K562 (cell line): ENCODE results near the gene CYB5R3. TPM values are rescaled to one million over a fixed set of nuclear protein-coding genes. Genes with fewer than 3 reads are reported as not detected.

Experiments
- ARID2 ChIP-seq: fragments of 450-650 bp; IDR thresholded peaks from 2 replicates; pipeline ENCODE4 v1.6.1; 2017; ENCODE audit warnings: antibody characterized with exemption, mild to moderate bottlenecking
- C11orf30 ChIP-seq: fragments of 450-650 bp; IDR thresholded peaks from 2 replicates; pipeline ENCODE4 v1.6.1; 2016; ENCODE audit warnings: low read depth, mild to moderate bottlenecking
- GTF2F1 ChIP-seq: IDR thresholded peaks from 2 replicates; pipeline ENCODE4 v1.6.1; 2011; ENCODE audit warnings: low read depth, low read length, improper control_type of control experiment
- OTX1 ChIP-seq: fragments of 450-650 bp; formaldehyde crosslinking; IDR thresholded peaks from 2 replicates; pipeline ENCODE4 v1.4.0; 2022; ENCODE audit warnings: mild to moderate bottlenecking
- PHF8 ChIP-seq: fragments of 200-600 bp; sonication (generic); IDR thresholded peaks from 2 replicates; pipeline ENCODE4 v1.6.1; 2012; ENCODE audit warnings: mixed run types, mild to moderate bottlenecking, inconsistent platforms, low read length, moderate library complexity, borderline replicate concordance
- RBM22 ChIP-seq: fragments of 200-400 bp; formaldehyde crosslinking; IDR thresholded peaks from 2 replicates; pipeline ENCODE4 v1.6.1; 2018; ENCODE audit warnings: low read length, low read depth; ENCODE audit not compliant: poor library complexity, severe bottlenecking
- ZNF263 ChIP-seq: sonication (generic); formaldehyde crosslinking; IDR thresholded peaks from 2 replicates; pipeline ENCODE4 v1.8.0; 2022; ENCODE audit warnings: mild to moderate bottlenecking, missing genetic modification reagents, borderline replicate concordance
- ZNF436 ChIP-seq: fragments of 250-450, 450-650 bp; sonication (Bioruptor Pico); formaldehyde crosslinking; IDR thresholded peaks from 2 replicates; pipeline ENCODE4 v1.7.0; 2020; ENCODE audit warnings: mild to moderate bottlenecking
- polyA plus RNA-seq, 8 experiments: library from polyadenylated mRNA; depleted of rRNA in 4 of 8; stranded (reverse) in 5 of 8; unstranded in 3 of 8; fragments of >200 nt; fragmentation: Nextera tagmentation in 2 of 8; fragmentation: Illumina TruSeq in 1 of 8; extraction: Ambion mirVana in 2 of 8; extraction: Trizol in 1 of 8; gene quantifications; 2 replicates each; pipeline versions ENCODE4 v1.2.1 to v1.2.3, GENCODE V29; 2011 to 2014; ENCODE audit warnings: inconsistent platforms in 1 of 8, missing spikeins in 1 of 8
- total RNA-seq, 7 experiments: library from RNA; depleted of rRNA in 6 of 7; stranded (reverse); fragments of >200 nt in 6 of 7; fragmentation: Illumina TruSeq in 2 of 7; extraction: Trizol in 2 of 7; gene quantifications; 2 replicates each; pipeline versions ENCODE4 v1.2.1 to v1.2.3, GENCODE V29; 2011 to 2021; ENCODE audit warnings: low replicate concordance in 1 of 7
- TF ChIP-seq, protein P1 (sequence below): fragments of 250-450 bp; sonication (Bioruptor Pico); IDR thresholded peaks from 2 replicates; pipeline ENCODE4 v1.4.0; 2020; ENCODE audit warnings: mild to moderate bottlenecking, moderate library complexity, borderline replicate concordance
- TF ChIP-seq, protein P2 (sequence below): conservative IDR thresholded peaks from 2 replicates; pipeline ENCODE4 v1.6.1; 2011; ENCODE audit warnings: low read depth, mild to moderate bottlenecking, low read length; ENCODE audit not compliant: control insufficient read depth
- TF ChIP-seq, protein P3 (sequence below): fragments of 450-650 bp; IDR thresholded peaks from 2 replicates; pipeline ENCODE4 v1.6.1; 2016; ENCODE audit warnings: mild to moderate bottlenecking, moderate library complexity

The CYB5R3 gene
- total and polyA plus RNA-seq, 9 of the 15 experiments (the other 6 are each of a cell fraction or from before 2014, with no cell fraction given): 1.4 to 66.8 (median 23.4) TPM

DNA sequence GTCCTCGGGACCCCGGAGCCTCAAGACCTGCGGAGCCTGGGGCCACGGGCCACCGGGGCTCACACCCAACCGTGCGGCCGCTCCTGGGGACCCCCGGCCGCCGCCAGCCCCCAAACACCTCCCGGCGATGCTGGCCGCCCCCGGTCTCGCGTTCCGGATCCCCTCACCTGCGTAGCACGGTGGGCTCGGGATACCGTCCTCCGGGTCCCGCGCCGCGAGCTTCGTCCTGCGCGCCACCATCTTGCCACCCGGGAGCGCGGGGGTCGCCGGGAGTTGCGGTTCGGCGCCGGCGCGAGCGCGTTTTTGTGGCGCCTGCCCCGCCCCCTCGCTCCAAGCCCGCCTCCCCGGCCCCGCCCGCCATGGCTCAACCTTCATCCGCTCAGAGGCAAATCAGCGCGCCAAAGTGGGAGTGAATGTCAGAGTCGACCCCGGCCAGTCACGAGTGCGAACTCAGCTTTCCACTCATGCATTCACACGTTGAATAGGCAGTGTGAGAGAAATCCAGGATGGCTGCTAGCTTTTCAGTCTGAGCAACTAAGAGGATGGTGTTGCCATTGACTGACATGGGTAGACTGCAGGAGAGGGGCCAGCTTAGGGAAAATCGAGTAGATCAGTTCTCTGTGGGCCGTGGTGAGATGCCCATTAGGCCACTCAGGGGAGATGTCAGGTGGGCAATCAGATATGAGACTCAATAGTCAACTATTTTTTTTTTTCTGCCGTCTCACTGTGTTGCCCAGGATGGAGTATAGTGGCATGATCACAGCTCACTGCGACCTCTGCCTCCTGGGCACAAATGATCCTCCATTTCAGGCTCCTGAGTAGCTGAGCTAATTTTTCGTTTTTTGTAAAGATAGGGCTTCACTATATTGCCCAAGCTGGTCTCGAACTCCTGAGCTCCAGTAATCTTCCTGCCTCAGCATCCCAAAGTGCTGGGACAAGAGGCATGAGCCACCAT lies 67.2 kb downstream of the CYB5R3 start (continued):
- TF ChIP-seq C11orf30 (peak; percentile 78), OTX1 (no peak), ARID2 (no peak), GTF2F1 (no peak), ZNF436 (CRISPR knock-in tag) (no peak), PHF8 (peak; percentile 76; the same call in 1 of the 2 replicates), RBM22 (peak; percentile 50), ZNF263 (CRISPR knock-in tag) (no peak)
- TF ChIP-seq, protein P1, sequence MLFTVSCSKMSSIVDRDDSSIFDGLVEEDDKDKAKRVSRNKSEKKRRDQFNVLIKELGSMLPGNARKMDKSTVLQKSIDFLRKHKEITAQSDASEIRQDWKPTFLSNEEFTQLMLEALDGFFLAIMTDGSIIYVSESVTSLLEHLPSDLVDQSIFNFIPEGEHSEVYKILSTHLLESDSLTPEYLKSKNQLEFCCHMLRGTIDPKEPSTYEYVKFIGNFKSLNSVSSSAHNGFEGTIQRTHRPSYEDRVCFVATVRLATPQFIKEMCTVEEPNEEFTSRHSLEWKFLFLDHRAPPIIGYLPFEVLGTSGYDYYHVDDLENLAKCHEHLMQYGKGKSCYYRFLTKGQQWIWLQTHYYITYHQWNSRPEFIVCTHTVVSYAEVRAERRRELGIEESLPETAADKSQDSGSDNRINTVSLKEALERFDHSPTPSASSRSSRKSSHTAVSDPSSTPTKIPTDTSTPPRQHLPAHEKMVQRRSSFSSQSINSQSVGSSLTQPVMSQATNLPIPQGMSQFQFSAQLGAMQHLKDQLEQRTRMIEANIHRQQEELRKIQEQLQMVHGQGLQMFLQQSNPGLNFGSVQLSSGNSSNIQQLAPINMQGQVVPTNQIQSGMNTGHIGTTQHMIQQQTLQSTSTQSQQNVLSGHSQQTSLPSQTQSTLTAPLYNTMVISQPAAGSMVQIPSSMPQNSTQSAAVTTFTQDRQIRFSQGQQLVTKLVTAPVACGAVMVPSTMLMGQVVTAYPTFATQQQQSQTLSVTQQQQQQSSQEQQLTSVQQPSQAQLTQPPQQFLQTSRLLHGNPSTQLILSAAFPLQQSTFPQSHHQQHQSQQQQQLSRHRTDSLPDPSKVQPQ (CRISPR knock-in tag): no peak
- TF ChIP-seq, protein P2, sequence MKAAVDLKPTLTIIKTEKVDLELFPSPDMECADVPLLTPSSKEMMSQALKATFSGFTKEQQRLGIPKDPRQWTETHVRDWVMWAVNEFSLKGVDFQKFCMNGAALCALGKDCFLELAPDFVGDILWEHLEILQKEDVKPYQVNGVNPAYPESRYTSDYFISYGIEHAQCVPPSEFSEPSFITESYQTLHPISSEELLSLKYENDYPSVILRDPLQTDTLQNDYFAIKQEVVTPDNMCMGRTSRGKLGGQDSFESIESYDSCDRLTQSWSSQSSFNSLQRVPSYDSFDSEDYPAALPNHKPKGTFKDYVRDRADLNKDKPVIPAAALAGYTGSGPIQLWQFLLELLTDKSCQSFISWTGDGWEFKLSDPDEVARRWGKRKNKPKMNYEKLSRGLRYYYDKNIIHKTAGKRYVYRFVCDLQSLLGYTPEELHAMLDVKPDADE: peak; percentile 55; the same call in 1 of the 2 replicates
- TF ChIP-seq, protein P3, sequence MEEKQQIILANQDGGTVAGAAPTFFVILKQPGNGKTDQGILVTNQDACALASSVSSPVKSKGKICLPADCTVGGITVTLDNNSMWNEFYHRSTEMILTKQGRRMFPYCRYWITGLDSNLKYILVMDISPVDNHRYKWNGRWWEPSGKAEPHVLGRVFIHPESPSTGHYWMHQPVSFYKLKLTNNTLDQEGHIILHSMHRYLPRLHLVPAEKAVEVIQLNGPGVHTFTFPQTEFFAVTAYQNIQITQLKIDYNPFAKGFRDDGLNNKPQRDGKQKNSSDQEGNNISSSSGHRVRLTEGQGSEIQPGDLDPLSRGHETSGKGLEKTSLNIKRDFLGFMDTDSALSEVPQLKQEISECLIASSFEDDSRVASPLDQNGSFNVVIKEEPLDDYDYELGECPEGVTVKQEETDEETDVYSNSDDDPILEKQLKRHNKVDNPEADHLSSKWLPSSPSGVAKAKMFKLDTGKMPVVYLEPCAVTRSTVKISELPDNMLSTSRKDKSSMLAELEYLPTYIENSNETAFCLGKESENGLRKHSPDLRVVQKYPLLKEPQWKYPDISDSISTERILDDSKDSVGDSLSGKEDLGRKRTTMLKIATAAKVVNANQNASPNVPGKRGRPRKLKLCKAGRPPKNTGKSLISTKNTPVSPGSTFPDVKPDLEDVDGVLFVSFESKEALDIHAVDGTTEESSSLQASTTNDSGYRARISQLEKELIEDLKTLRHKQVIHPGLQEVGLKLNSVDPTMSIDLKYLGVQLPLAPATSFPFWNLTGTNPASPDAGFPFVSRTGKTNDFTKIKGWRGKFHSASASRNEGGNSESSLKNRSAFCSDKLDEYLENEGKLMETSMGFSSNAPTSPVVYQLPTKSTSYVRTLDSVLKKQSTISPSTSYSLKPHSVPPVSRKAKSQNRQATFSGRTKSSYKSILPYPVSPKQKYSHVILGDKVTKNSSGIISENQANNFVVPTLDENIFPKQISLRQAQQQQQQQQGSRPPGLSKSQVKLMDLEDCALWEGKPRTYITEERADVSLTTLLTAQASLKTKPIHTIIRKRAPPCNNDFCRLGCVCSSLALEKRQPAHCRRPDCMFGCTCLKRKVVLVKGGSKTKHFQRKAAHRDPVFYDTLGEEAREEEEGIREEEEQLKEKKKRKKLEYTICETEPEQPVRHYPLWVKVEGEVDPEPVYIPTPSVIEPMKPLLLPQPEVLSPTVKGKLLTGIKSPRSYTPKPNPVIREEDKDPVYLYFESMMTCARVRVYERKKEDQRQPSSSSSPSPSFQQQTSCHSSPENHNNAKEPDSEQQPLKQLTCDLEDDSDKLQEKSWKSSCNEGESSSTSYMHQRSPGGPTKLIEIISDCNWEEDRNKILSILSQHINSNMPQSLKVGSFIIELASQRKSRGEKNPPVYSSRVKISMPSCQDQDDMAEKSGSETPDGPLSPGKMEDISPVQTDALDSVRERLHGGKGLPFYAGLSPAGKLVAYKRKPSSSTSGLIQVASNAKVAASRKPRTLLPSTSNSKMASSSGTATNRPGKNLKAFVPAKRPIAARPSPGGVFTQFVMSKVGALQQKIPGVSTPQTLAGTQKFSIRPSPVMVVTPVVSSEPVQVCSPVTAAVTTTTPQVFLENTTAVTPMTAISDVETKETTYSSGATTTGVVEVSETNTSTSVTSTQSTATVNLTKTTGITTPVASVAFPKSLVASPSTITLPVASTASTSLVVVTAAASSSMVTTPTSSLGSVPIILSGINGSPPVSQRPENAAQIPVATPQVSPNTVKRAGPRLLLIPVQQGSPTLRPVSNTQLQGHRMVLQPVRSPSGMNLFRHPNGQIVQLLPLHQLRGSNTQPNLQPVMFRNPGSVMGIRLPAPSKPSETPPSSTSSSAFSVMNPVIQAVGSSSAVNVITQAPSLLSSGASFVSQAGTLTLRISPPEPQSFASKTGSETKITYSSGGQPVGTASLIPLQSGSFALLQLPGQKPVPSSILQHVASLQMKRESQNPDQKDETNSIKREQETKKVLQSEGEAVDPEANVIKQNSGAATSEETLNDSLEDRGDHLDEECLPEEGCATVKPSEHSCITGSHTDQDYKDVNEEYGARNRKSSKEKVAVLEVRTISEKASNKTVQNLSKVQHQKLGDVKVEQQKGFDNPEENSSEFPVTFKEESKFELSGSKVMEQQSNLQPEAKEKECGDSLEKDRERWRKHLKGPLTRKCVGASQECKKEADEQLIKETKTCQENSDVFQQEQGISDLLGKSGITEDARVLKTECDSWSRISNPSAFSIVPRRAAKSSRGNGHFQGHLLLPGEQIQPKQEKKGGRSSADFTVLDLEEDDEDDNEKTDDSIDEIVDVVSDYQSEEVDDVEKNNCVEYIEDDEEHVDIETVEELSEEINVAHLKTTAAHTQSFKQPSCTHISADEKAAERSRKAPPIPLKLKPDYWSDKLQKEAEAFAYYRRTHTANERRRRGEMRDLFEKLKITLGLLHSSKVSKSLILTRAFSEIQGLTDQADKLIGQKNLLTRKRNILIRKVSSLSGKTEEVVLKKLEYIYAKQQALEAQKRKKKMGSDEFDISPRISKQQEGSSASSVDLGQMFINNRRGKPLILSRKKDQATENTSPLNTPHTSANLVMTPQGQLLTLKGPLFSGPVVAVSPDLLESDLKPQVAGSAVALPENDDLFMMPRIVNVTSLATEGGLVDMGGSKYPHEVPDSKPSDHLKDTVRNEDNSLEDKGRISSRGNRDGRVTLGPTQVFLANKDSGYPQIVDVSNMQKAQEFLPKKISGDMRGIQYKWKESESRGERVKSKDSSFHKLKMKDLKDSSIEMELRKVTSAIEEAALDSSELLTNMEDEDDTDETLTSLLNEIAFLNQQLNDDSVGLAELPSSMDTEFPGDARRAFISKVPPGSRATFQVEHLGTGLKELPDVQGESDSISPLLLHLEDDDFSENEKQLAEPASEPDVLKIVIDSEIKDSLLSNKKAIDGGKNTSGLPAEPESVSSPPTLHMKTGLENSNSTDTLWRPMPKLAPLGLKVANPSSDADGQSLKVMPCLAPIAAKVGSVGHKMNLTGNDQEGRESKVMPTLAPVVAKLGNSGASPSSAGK: no peak
